ENCODE data around the gene CABLES2. TPM values are rescaled to one million over a fixed set of nuclear protein-coding genes. Genes with fewer than 3 reads are reported as not detected.

Gene CABLES2
- total and polyA plus RNA-seq, 9 donors: 2.7 to 7.0 (median 4.7) TPM

DNA sequence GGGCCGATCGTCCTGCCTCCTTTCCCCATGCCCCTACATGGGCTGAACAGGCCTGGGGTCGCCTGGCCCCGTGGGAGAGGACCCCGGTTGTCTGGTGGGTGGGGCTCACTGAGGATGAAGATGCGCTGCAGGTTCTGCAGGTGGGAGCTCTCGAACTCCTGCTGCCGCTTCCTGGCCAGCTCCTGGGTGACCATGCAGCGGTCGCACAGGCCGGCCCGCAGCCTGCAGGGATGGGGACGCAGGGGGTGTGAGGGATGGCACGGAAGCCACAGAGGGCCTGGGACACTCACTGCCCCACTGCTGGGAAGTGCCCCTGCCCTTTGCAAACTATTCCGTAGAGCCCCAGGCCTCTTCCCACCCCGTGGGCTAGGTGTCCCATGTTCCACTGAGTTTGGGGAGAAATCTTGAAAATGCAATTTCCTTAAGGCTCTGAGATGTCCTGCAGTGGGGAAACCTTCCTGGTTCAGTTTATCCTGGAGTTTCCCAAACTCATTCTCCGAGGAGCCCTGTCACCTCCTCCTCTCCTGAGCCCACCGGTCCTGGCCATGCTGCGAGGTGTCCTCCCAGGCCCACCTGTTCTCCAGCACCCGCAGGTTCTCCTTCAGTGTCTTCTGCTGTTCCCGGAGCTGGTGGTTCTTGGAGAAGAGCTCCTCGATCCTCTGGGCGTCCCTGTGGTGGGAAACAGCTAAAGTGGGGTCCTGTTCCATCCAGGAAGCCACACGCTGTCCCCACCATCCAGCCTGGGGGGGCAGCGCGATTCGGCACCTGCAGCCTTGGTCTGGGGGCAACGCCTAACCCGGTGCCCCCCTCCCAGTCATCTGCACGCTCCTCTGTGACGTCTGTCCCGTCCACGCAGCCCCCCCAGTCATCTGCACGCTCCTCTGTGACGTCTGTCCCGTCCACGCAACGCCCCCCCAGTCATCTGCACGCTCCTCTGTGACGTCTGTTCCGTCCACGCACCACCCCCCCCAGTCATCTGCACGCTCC is 9.9 kb upstream of the CABLES2 start:
- H3K27me3 ChIP-seq: no peaks in the 10 kb centered on the region
- TF ChIP-seq EP300 (IDR thresholded peaks at IDR 0.05) (no peak), POLR2A (IDR thresholded peaks at IDR 0.05) (no peak)
- TF ChIP-seq, protein P1, sequence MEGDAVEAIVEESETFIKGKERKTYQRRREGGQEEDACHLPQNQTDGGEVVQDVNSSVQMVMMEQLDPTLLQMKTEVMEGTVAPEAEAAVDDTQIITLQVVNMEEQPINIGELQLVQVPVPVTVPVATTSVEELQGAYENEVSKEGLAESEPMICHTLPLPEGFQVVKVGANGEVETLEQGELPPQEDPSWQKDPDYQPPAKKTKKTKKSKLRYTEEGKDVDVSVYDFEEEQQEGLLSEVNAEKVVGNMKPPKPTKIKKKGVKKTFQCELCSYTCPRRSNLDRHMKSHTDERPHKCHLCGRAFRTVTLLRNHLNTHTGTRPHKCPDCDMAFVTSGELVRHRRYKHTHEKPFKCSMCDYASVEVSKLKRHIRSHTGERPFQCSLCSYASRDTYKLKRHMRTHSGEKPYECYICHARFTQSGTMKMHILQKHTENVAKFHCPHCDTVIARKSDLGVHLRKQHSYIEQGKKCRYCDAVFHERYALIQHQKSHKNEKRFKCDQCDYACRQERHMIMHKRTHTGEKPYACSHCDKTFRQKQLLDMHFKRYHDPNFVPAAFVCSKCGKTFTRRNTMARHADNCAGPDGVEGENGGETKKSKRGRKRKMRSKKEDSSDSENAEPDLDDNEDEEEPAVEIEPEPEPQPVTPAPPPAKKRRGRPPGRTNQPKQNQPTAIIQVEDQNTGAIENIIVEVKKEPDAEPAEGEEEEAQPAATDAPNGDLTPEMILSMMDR (IDR thresholded peaks at IDR 0.05): no peak
- no peak overlapping the region for H3K27ac ChIP-seq
- 75 to 86% (median 76%) methylated on average over 38 to 43 of the region's 43 CpGs for WGBS, 3 donors
- intact Hi-C loops (cut with DNase I): loop anchor here in 1 of 4 donors (10.0 kb wide), 1 partner anchor 788 kb away; no protein-coding TSS in a partner anchor
- no peak overlapping the region for H3K4me3 ChIP-seq
- no peaks in the 10 kb centered on the region for H3K36me3 ChIP-seq
- H3K4me1 ChIP-seq (ENCODE audit: insufficient read depth): no peaks in the 10 kb centered on the region
- no peaks in the 10 kb centered on the region for H3K9me3 ChIP-seq
- no peak for DNase-seq

DNA sequence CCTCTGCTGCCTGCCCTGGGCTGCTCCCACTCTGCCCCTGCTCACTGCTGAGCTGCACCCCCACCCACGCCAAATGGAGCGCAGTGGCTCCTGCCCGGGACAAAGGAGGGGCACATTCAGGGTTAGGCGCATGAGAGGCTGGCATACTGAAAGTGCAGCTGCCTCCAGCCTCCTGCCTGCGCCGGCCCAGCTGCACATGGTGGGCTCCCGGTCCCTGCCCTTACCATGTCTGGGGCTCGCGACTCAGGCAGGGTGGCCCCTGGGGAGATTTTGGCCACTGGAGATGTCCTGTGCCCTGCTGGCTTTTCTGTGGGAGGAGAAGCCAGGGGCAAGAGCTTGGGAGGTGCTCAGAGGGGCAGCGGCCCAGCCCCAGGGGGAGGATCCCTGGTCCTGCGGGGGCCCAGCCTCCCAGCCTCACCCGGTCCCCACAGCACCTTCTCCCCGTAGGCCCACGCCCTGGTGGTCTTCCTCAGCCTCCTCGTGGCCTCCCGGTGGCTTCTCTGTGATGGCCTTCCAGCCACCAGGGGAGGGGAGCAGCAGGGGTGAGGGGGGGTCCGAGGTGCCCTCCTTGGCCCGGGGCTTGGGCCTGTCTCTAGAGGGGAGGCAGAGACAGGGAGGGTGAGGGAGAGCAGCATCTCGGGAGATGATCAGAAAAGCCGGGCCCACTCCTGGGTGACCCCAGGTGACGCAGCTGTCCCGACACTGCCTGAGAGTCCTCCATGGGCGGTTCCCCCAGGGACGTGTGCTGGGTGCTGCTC is 8.4 kb upstream of the CABLES2 start:
- Histone ChIP-seq H3K27ac (no peak overlapping the region), H3K9me3 (no peaks in the 10 kb centered on the region), H3K4me1 (ENCODE audit: insufficient read depth) (no peaks in the 10 kb centered on the region), H3K36me3 (no peaks in the 10 kb centered on the region), H3K4me3 (no peak overlapping the region), H3K27me3 (no peaks in the 10 kb centered on the region)
- no peak for DNase-seq
- TF ChIP-seq POLR2A (IDR thresholded peaks at IDR 0.05) (no peak), EP300 (IDR thresholded peaks at IDR 0.05) (no peak)
- TF ChIP-seq, protein P1 (IDR thresholded peaks at IDR 0.05): no peak
- intact Hi-C loops (cut with DNase I): loop anchor here in 1 of 4 donors (10.0 kb wide), 1 partner anchor 789 kb away; no protein-coding TSS in a partner anchor
- 68 to 74% (median 73%) methylated on average over 21 to 24 of the region's 24 CpGs for WGBS, 3 donors

DNA sequence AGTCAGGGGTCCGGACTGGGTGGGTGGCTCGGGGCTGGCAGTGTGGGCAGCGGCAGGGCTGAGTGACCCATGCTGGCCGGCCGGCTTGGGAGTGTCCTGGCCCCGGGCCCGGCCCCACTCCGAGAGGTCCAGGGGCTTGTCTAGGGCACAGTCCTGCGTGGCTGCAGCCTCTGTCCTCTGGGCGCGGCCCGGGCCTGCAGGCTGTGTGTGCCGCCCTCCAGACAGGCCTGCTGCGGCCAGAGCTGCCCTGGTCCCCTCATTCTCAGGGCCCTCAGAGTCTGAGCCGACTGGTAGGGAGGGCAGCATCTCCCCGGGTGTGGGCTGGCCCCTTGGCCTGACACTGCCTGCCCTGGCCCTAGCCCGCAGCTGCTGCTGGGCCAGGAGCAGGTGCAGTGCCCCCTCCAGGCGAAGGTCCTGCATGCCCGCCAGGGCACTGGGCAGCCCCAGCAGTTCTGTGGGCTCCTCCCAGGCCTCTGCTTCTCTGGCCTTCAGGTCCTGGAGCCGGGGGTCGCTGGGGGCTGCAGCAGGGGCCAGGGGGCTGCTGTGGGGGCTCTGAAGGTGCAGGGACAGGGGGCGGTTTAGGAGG is 6.9 kb upstream of the CABLES2 start:
- no peak overlapping the region for H3K27ac ChIP-seq
- 72 to 83% (median 79%) methylated on average over 9 to 22 of the region's 22 CpGs for WGBS, 3 donors
- H3K9me3 ChIP-seq: no peaks in the 10 kb centered on the region
- intact Hi-C loops (cut with DNase I): loop anchor here in 1 of 4 donors (10.0 kb wide), 1 partner anchor 791 kb away; no protein-coding TSS in a partner anchor
- no peak for DNase-seq
- no peaks in the 10 kb centered on the region for H3K27me3 ChIP-seq
- H3K4me3 ChIP-seq: no peak overlapping the region
- no peaks in the 10 kb centered on the region for H3K36me3 ChIP-seq
- TF ChIP-seq, protein P1 (IDR thresholded peaks at IDR 0.05): no peak
- no peak for TF ChIP-seq EP300 (IDR thresholded peaks at IDR 0.05)
- no peak for TF ChIP-seq POLR2A (IDR thresholded peaks at IDR 0.05)
- peaks cover 1% of the 10 kb centered on the region for H3K4me1 ChIP-seq (ENCODE audit: insufficient read depth)

DNA sequence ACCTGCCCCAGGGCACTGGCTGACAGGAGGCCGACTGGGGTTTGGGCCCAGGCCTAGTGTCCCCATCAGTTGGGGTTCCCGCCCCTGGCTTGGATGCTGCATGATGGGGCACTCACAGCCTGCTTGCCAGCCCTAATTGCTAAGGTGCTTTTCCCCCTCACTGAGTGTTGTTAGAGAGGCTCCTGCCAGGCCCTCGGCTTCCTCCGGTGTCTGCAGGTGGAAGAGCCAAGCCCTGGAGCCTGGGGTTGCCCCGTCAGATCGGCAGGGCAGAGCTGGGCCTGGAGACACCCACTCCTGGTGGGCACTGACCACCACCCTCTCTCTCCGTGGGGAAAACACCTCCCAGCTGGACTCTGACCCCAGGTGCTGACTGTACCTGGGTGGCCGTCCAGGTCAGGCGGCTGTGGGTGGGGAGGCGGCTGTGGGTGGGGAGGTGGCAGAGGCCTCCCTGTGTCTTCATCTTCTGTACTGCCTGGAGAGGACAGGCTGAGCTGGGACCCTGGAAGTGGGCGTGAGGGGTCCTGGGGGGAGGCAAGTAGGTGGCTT is 6.0 kb upstream of the CABLES2 start:
- Histone ChIP-seq H3K27ac (no peak overlapping the region), H3K27me3 (no peaks in the 10 kb centered on the region), H3K36me3 (no peaks in the 10 kb centered on the region), H3K4me3 (no peak overlapping the region), H3K4me1 (ENCODE audit: insufficient read depth) (peaks cover 1% of the 10 kb centered on the region), H3K9me3 (no peaks in the 10 kb centered on the region)
- DNase-seq: no peak
- intact Hi-C loops (cut with DNase I): loop anchor here in 1 of 4 donors (10.0 kb wide), 1 partner anchor 792 kb away; no protein-coding TSS in a partner anchor
- 83 to 91% (median 88%) methylated on average over 11 of the region's 11 CpGs for WGBS, 3 donors
- TF ChIP-seq, protein P1 (IDR thresholded peaks at IDR 0.05): no peak
- TF ChIP-seq POLR2A (IDR thresholded peaks at IDR 0.05) (no peak), EP300 (IDR thresholded peaks at IDR 0.05) (no peak)
